Superior temporal gyrus (tissue), 1 donor: ENCODE results near the gene LEMD3.
"Not testable (repeated sequence)": the region's sequence is repeated elsewhere in the genome, so short reads cannot be mapped to it uniquely, and the experiment has no call there.

ENCODE experiments used
- DNase-seq: peaks from one replicate; pipeline ENCODE4 v3.0.0-alpha.2; 2016; ENCODE audit errors: extremely low spot score

Gene LEMD3

DNA sequence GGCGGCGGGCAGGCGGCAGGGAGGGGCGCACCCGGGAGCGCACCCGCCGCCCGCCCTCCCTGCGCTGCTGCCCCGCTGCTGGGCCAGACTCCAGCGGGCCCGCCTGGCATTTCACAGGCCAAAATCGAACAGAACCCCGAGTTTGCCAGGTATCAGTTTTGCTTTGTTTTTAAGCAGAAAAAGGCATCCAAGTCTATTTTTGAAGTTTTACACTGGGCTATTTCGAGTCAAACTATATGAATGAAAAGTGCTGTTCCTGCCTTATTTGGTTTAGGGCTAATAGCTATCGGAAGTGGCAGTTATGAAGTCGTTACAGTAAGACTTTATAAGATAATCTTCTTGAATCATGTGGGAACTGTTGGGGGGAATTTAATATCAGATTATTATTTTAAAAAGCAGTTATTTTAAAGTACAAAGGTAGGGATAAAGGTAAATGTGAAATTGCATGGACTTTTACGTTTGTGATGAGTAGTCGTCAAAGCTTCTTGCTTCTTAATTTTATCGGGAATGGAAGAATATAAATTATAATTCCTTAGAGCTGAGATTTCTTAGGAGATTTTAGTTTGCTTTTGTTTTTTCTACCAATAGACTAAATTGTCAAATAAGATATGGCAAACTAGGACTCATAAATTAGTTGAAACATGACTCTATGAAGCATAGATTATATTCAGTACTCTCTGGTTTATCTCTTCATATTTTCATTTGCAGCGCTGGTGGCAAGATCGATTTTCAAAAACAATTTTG lies 110.2 kb downstream of the LEMD3 start:
- DNase-seq, result no peak

- no peak for DNase-seq
These were observed 110.9 kb downstream of the LEMD3 start for GRCh38 chr12:65280306-65280705.

GRCh38 chr12:65282840-65283239 lies 113.5 kb downstream of the LEMD3 start:
- DNase-seq, result no peak

DNA sequence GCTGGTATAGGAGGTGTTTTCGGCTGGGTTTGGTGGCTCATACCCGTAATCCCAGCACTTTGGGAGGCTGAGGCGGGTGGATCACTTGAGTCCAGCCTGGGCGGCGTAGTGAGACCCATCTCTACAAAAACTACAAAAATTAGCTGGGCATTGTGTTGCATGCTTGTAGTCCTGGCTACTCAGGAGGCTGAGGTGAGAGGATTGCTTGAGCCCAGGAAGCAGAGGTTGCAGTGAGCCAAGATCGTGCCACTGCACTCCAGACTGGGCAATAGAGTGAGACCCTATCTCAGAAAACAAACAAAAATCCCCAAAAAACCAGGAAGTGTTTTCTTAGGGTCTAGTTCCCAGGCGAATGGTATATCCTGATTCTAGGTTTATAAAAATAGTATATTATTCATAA lies 116.1 kb downstream of the LEMD3 start:
- not testable (repeated sequence) for DNase-seq

- no peak for DNase-seq
These were observed 118.0 kb downstream of the LEMD3 start for GRCh38 chr12:65287426-65287825.

- no peak for DNase-seq
These were observed 122.9 kb downstream of the LEMD3 start for GRCh38 chr12:65292241-65292640.

- DNase-seq, result no peak
These were observed 124.4 kb downstream of the LEMD3 start for GRCh38 chr12:65293735-65294134.

GRCh38 chr12:65294641-65295262 lies 125.4 kb downstream of the LEMD3 start:
- DNase-seq, result no peak

DNA sequence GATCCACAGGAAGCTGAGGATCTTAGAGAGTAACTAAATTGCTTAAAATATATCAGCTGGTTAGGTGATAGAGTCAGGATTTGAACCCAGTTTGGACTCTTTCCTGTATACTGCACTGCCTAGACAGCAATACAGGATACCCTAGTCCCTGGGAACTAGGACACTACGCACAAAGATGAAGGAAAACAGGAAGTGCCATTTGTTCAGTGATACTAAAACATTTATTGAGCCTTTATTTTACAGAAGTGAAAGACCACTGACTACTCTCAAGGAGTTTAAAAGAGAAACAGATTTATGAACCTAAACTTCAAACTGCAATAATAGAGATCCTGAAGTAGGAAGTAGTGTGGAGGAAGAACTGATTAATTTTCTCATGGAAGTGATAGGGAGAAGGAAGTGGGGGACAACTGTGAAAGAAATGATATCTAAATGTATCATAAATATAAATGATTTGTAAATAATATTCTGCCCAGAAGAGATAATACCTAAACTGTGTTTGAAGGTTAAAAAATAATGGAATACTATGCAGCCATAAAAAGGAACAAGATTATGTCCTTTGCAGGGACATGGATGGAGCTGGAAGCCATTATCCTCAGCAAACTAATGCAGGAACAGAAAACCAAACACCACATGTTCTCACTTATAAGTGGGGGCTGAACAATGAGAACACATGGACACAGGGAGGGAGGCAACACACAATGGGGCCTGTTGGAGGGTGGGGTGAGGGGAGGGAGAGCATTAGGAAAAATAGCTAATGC lies 127.3 kb downstream of the LEMD3 start:
- DNase-seq, result no peak
